Mucosa of descending colon (tissue), 3 donors: Measurements from ENCODE around the gene GPR132. TPM values are rescaled to one million over a fixed set of nuclear protein-coding genes. Genes with fewer than 3 reads are reported as not detected.

Experiments used
- ATAC-seq: fragments of 200-7000 bp; cut with Tn5 transposase; one replicate; pipeline ENCODE4 v1.9.1; 2020; ENCODE audit warnings: mild to moderate bottlenecking, moderate library complexity
- DNase-seq, 3 donors: peaks; one replicate each; pipeline ENCODE4 v3.0.0-alpha.2; 2020
- H3K36me3 ChIP-seq: fragments of 200-600 bp; one replicate; pipeline ENCODE4 v1.8.0; 2021; ENCODE audit warnings: low read depth, mild to moderate bottlenecking
- H3K4me1 ChIP-seq: fragments of 200-600 bp; one replicate; pipeline ENCODE4 v1.8.0; 2021; ENCODE audit warnings: low read depth, mild to moderate bottlenecking
- H3K4me3 ChIP-seq: fragments of 200-600 bp; one replicate; pipeline ENCODE4 v1.8.0; 2021; ENCODE audit warnings: mild to moderate bottlenecking
- H3K9me3 ChIP-seq: fragments of 200-600 bp; one replicate; pipeline ENCODE4 v1.8.0; 2021; ENCODE audit warnings: mild to moderate bottlenecking
- CTCF ChIP-seq: fragments of 200-600 bp; IDR thresholded peaks from one replicate; pipeline ENCODE4 v1.8.0; 2022; ENCODE audit warnings: antibody characterized with exemption, mild to moderate bottlenecking
- intact Hi-C, 2 donors: fragments of 100-400 bp; cut with DNase I in 1 of 2; cut with micrococcal nuclease in 1 of 2; formaldehyde crosslinking; loops; one replicate each; pipeline versions ENCODE4 v1.11.0 to v1.11.1; 2022; cut with DNase I, micrococcal nuclease
- total RNA-seq, 3 donors: library from RNA; stranded (reverse); fragmentation: NEBNext Ultra II Directional in 2 of 3; extraction: Animal tissue kit (Norgen Biotek cat#: 25700) in 2 of 3; gene quantifications; one replicate each; pipeline versions ENCODE4 v1.2.1 to v1.2.4, GENCODE V29; 2021 to 2023
- donor health status: DM: no; HTN: no; CAD: no; lungs with moderate emphysema.
- donor health status: DM: no; HTN: no; CAD: no.
- donor health status: DM: no; HTN: yes; CAD: no.

GPR132 gene
- total RNA-seq, 3 donors from 2014 or later = 1.7 to 4.0 (median 3.1) TPM

DNA sequence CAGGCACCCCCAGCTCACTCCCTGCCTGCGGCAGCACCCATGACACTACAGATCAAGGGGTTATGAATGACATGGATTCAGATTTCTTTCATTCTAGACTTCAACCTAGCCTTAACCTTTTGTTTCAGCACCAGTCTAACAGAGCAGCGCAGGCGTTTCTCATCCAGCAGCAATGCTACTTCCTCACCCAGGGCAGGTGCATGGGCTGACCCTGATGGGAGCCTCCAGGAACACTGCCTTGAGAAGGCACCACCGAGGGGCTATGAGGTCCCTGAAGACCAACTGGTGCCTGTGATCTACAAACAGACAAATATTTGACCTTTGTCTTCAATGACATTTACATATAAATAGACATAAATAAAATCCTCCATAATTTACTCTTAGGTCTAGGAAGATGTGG lies 55.1 kb downstream of the GPR132 start:
- H3K4me3 ChIP-seq = no peak overlapping the region
- DNase-seq (no peak), ATAC-seq (no peak)
- intact Hi-C loops = no loop called here
- TF ChIP-seq CTCF = no peak
- no peaks in the 10 kb centered on the region for H3K36me3 ChIP-seq
- no peaks in the 10 kb centered on the region for H3K4me1 ChIP-seq
- no peaks in the 10 kb centered on the region for H3K9me3 ChIP-seq

DNA sequence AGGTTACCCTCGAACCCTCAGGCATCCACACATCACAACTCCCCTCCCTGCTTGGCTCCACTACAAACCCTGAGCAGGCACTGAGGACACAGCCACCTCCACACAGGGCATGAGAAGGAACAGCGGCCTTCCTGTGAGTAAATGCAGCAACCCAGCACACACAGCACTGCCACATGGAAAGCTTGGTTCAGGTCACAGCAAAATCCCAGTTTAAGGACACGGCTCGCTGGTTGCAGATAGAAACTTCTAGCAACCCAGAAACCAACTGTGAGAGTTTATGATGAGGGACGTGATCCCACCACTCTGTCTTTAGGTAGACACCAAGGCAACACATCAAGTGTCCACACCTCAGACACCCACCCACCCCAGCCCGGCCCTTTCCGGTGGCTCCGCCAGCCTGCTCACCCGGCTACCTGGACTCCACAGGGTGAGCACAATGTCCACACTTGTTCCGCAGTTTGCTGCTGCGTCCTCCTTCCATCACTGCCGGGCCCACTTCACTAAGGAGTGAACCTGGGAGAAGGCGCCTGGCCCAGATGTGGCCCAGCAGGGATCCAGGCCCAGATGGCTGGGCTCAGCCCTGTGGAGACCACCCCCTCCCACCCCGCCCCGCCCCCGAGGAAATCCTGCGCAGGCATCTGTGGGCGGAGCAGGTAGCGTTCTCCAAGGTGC lies 57.5 kb downstream of the GPR132 start:
- intact Hi-C loops = no loop called here
- Histone ChIP-seq H3K4me3 (no peak overlapping the region), H3K36me3 (no peaks in the 10 kb centered on the region), H3K4me1 (no peaks in the 10 kb centered on the region), H3K9me3 (no peaks in the 10 kb centered on the region)
- ATAC-seq (no peak), DNase-seq (no peak)
- TF ChIP-seq CTCF = no peak

GRCh38 chr14:105006831-105007592 lies 58.2 kb downstream of the GPR132 start:
- intact Hi-C loops = no loop called here
- no peak for ATAC-seq
- no peak for TF ChIP-seq CTCF
- no peaks in the 10 kb centered on the region for H3K4me1 ChIP-seq
- DNase-seq = no peak
- H3K4me3 ChIP-seq = no peak overlapping the region
- H3K9me3 ChIP-seq = no peaks in the 10 kb centered on the region
- H3K36me3 ChIP-seq = no peaks in the 10 kb centered on the region

- TF ChIP-seq CTCF = no peak
- Histone ChIP-seq H3K9me3 (no peaks in the 10 kb centered on the region), H3K4me1 (no peaks in the 10 kb centered on the region), H3K36me3 (no peaks in the 10 kb centered on the region), H3K4me3 (no peak overlapping the region)
- intact Hi-C loops = no loop called here
- DNase-seq (no peak), ATAC-seq (peak; percentile 32)
Observed at GRCh38 chr14:105005929-105006830, 59.0 kb downstream of the GPR132 start.

DNA sequence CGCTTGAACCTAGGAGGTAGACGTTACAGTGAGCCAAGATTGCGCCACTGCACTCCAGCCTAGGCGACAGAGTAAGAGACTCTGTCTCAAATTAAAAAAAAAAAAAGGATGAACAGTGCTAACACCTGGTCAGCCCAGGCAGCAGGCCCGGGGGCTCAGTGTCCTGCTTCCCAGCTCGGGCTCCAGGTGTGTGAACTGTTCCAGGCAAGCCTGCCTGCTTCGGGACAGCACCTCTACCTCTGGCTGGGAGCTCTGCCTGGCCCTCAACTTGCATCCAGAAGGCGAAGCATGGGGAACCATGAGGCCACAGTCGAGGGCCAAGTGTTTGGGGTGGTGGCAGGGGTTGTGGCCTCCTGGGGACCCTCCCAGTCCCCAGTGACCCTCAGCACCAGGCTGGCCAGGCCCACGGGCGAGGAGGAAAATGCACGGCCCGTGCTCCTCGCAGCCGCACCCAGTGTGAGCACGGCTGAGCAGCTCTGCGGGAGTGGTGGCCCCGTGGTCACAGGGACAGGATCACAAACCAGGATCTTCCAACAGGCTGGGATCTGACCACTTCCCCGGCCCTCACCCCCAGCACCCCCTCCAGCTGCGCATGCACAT lies 59.8 kb downstream of the GPR132 start:
- Histone ChIP-seq H3K4me3 (no peak overlapping the region), H3K9me3 (no peaks in the 10 kb centered on the region), H3K4me1 (no peaks in the 10 kb centered on the region), H3K36me3 (no peaks in the 10 kb centered on the region)
- intact Hi-C loops = no loop called here
- TF ChIP-seq CTCF = no peak
- ATAC-seq (peak; percentile 9), DNase-seq (no peak)
